Lower lobe of right lung (tissue), 2 donors: ENCODE data around the gene ASF1B. TPM values are rescaled to one million over a fixed set of nuclear protein-coding genes. Genes with fewer than 3 reads are reported as not detected.

ENCODE experiments used
- ATAC-seq, 2 donors: fragments of 200-7000 bp; cut with Tn5 transposase; one replicate each; pipeline ENCODE4 v1.9.1; 2020 to 2022; ENCODE audit warnings: mild to moderate bottlenecking in 2 of 2, moderate library complexity in 2 of 2
- DNase-seq: peaks from one replicate; pipeline ENCODE4 v3.0.0-alpha.2; 2020
- H3K27ac ChIP-seq: fragments of 200-600 bp; one replicate; pipeline ENCODE4 v1.8.0; 2022
- H3K27me3 ChIP-seq: fragments of 200-600 bp; one replicate; pipeline ENCODE4 v1.8.0; 2022; ENCODE audit warnings: low read depth
- H3K36me3 ChIP-seq: fragments of 200-600 bp; one replicate; pipeline ENCODE4 v1.8.0; 2022; ENCODE audit warnings: mild to moderate bottlenecking
- H3K4me1 ChIP-seq: fragments of 200-600 bp; one replicate; pipeline ENCODE4 v1.8.0; 2022
- H3K4me3 ChIP-seq: fragments of 200-600 bp; one replicate; pipeline ENCODE4 v1.8.0; 2022; ENCODE audit warnings: mild to moderate bottlenecking
- H3K9me3 ChIP-seq: fragments of 200-600 bp; one replicate; pipeline ENCODE4 v1.8.0; 2022
- CTCF ChIP-seq: fragments of 200-600 bp; IDR thresholded peaks from one replicate; pipeline ENCODE4 v1.8.0; 2022; ENCODE audit warnings: antibody characterized with exemption, mild to moderate bottlenecking
- intact Hi-C: fragments of 100-400 bp; cut with DNase I; formaldehyde crosslinking; loops from one replicate; pipeline ENCODE4 v1.11.0; 2022
- total RNA-seq: library from RNA; stranded (reverse); fragmentation: NEBNext Ultra II Directional; extraction: Animal tissue kit (Norgen Biotek cat#: 25700); gene quantifications from one replicate; pipeline ENCODE4 v1.2.1, GENCODE V29; 2021
- donor health status: DM: no; HTN: yes; CAD: no; lungs with severe emphysema.

ASF1B gene
- total RNA-seq, 1 donor from 2014 or later: 2.6 TPM

GRCh38 chr19:14119146-14119545, 17.2 kb downstream of the ASF1B start:
- TF ChIP-seq CTCF: no peak
- ATAC-seq (no peak), DNase-seq (no peak)
- peak overlapping the region; percentile 99 for H3K27ac ChIP-seq
- H3K4me1 ChIP-seq: peaks cover 48% of the 10 kb centered on the region
- H3K9me3 ChIP-seq: no peaks in the 10 kb centered on the region
- H3K27me3 ChIP-seq: no peaks in the 10 kb centered on the region
- H3K36me3 ChIP-seq: no peaks in the 10 kb centered on the region
- peak overlapping the region; percentile 68 for H3K4me3 ChIP-seq
- intact Hi-C loops: no loop called here

DNA sequence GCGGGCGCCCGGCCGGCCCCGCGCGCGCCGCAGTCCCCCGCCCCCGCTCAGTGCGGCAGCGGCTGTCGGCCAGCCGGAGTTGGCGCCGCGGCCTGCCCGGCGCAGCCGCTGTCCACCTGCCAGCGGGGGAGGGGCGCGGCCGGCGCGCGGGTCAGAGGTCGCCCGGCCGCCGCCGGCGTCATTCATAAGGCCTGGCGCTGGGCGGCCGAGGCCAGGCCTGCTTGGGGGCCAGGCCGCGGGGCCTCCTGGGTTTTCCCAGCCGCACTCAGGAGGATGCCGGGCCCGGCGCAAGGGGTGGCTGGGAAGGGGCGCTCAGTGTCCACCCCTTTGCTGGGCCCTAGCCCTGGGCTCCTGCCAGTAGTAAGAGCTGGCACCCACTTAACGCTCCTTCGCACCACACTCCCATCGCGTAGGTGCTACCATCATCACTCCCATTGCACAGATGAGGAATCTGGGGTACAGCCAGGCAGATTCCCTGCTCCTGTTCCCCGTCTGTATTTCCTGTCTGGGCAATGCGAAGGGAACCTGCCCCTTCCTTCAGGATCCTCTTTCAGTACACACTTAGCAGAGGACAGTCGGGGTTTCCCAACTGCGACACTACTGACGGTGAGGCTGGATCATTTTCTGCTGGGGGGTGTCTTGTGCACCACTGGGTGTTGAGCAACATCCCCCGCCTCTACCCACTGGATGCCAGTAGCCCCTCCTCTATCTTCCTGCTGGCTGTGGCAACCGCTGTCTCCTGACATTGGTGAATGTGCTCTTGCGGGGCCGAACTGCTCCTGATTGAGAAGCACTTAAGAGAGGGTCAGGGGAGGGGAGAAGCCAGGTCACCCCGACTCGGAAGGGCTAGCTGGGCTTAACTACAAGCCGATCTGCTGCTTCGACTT, 18.0 kb downstream of the ASF1B start:
- Histone ChIP-seq H3K4me3 (peak overlapping the region; percentile 68), H3K27me3 (no peaks in the 10 kb centered on the region), H3K36me3 (no peaks in the 10 kb centered on the region), H3K9me3 (no peaks in the 10 kb centered on the region), H3K4me1 (peaks cover 56% of the 10 kb centered on the region), H3K27ac (peak overlapping the region; percentile 99)
- no peak for TF ChIP-seq CTCF
- ATAC-seq (peak; percentile 68 to 73), DNase-seq (peak; percentile 90)
- intact Hi-C loops: no loop called here

DNA sequence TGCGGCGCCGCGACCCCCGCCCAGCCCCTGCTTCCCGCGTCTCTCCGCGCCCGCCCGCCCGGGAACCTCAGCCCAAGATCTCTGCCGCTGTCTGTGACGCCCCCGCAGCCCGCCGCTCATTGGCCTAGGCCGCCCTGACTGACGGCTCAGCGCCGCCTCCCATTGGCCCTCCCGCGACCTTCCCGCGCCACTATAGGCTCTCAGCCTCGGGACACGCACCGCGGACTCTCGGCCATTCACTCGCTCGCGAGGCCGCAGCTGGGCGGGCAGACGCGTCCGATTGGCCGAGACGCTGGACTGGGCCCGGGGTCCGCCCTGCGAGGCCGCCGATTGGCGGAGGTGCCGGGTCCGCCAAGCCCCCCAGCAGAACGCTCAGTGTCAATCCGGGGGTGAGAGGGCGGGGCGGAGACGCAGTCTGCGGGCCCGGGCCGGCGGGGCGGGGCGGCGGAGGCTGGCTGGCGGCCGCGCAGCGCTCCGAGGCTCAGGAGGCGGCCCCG, 18.7 kb downstream of the ASF1B start, which contains the start of gene PRKACA:
PRKACA (minus strand) TSS at position 95 of the 497 bp plus-strand sequence. CDS start 215 bp downstream, outside the sequence.
- no peak for TF ChIP-seq CTCF
- H3K36me3 ChIP-seq: no peaks in the 10 kb centered on the region
- no peaks in the 10 kb centered on the region for H3K27me3 ChIP-seq
- peak; percentile 95 to 96 for ATAC-seq
- peak; percentile 99 for DNase-seq
- peak within 1 kb of the TSS; percentile 78 for H3K4me3 ChIP-seq
- peaks cover 63% of the 10 kb centered on the region for H3K4me1 ChIP-seq
- intact Hi-C loops: no loop called here
- H3K9me3 ChIP-seq: no peaks in the 10 kb centered on the region
- peak within 1 kb of the TSS; percentile 99 for H3K27ac ChIP-seq

GRCh38 chr19:14116918-14117578, 19.3 kb downstream of the ASF1B start:
- peaks cover 69% of the 10 kb centered on the region for H3K4me1 ChIP-seq
- DNase-seq (peak; percentile 60), ATAC-seq (no peak)
- H3K27me3 ChIP-seq: no peaks in the 10 kb centered on the region
- intact Hi-C loops: no loop called here
- H3K4me3 ChIP-seq: peak overlapping the region; percentile 78
- TF ChIP-seq CTCF: no peak
- peak overlapping the region; percentile 76 for H3K27ac ChIP-seq
- no peaks in the 10 kb centered on the region for H3K9me3 ChIP-seq
- H3K36me3 ChIP-seq: no peaks in the 10 kb centered on the region

DNA sequence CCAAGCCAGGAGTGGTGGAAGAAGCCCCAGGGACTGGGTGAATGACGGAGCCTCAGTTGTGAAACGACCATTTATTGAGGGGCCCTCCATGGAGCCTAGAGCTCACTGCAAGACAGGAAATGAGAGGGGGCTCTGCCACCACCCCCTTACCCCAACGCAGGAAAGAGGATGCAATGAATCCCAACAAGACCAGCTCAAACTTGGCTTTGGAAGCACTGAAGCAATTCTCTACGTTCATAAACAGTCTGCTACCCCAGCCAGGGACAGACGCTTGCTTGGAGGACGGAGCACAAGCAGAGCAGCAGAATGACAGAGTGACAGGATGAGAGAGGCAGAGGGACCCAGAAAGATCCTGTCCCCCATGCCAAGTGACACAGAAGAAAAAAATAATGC, 19.9 kb downstream of the ASF1B start:
- ATAC-seq: no peak
- H3K4me1 ChIP-seq: peaks cover 74% of the 10 kb centered on the region

More for the DNA sequence above, 19.9 kb downstream of the ASF1B start:
- no peak for DNase-seq
- intact Hi-C loops: no loop called here
- Histone ChIP-seq H3K9me3 (no peaks in the 10 kb centered on the region), H3K36me3 (no peaks in the 10 kb centered on the region), H3K27ac (peak overlapping the region; percentile 76), H3K27me3 (no peaks in the 10 kb centered on the region), H3K4me3 (peak overlapping the region; percentile 78)
- no peak for TF ChIP-seq CTCF
